Small intestine (tissue), 7 donors: ENCODE measurements around the gene HARBI1. TPM values are rescaled to one million over a fixed set of nuclear protein-coding genes. Genes with fewer than 3 reads are reported as not detected.

Experiments used
- DNase-seq, 2 donors: peaks; one replicate each; pipeline versions ENCODE4 v3.0.0 to v3.0.0-alpha.2; 2013
- FAIRE-seq: peaks from 2 replicates; lab custom pipeline; 2012; peaks lifted over from hg19 to GRCh38; lab: Jason Lieb, UNC
- H3K27ac ChIP-seq, 3 donors: one replicate each; pipeline ENCODE4 v1.5.1; 2013; ENCODE audit warnings: low read length in 2 of 3, mild to moderate bottlenecking in 2 of 3, control low read depth in 1 of 3, inconsistent platforms in 1 of 3, low read depth in 1 of 3, moderate library complexity in 1 of 3
- H3K27me3 ChIP-seq, 3 donors: one replicate each; pipeline ENCODE4 v1.6.1; 2013; ENCODE audit warnings: low read length in 3 of 3, inconsistent platforms in 1 of 3; ENCODE audit not compliant: control insufficient read depth in 3 of 3, insufficient read depth in 3 of 3
- H3K36me3 ChIP-seq, 3 donors: one replicate each; pipeline ENCODE4 v1.6.1; 2013; ENCODE audit warnings: low read length in 3 of 3, inconsistent platforms in 1 of 3, low read depth in 1 of 3, mild to moderate bottlenecking in 1 of 3, moderate library complexity in 1 of 3; ENCODE audit not compliant: control insufficient read depth in 3 of 3, insufficient read depth in 2 of 3
- H3K4me1 ChIP-seq, 3 donors: one replicate each; pipeline ENCODE4 v1.6.1; 2013; ENCODE audit warnings: low read length in 2 of 3, inconsistent platforms in 1 of 3, low read depth in 1 of 3, mild to moderate bottlenecking in 1 of 3, moderate library complexity in 1 of 3; ENCODE audit not compliant: control insufficient read depth in 3 of 3, insufficient read depth in 2 of 3
- H3K4me3 ChIP-seq, 3 donors: one replicate each; pipeline ENCODE4 v1.5.1; 2013; ENCODE audit warnings: low read length in 3 of 3, control low read depth in 1 of 3, inconsistent platforms in 1 of 3, low read depth in 1 of 3, mild to moderate bottlenecking in 1 of 3, moderate library complexity in 1 of 3
- H3K9me3 ChIP-seq, 2 donors: one replicate each; pipeline ENCODE4 v1.6.1; 2013; ENCODE audit warnings: low read depth in 1 of 2, low read length in 1 of 2; ENCODE audit not compliant: control insufficient read depth in 2 of 2, insufficient read depth in 1 of 2
- WGBS, 3 donors: extraction: QIAGEN DNeasy Blood & Tissue Kit; methylation state at CpG; one replicate each; pipeline ENCODE4 v1.1.7; 2013; 5-methylcytosine and 5-hydroxymethylcytosine counted together
- polyA plus RNA-seq, 4 donors: library from polyadenylated mRNA; stranded (reverse) in 3 of 4; unstranded in 1 of 4; fragments of 200-250 nt in 3 of 4; fragments of 120-200 nt in 1 of 4; gene quantifications; one replicate each; pipeline versions ENCODE4 v1.2.1 to v1.2.3, GENCODE V29; 2013
- donor health status: healthy with polysubstance abuse.
- donor health status: control.
- donor health status: control.
- donor health status: Bipolar disorder and iron deficiency.
- donor health status: healthy.

HARBI1 gene
- polyA plus RNA-seq, 4 donors: 3.0 to 4.8 (median 3.3) TPM

GRCh38 chr11:46612326-46612725 lies 4.7 kb downstream of the HARBI1 start:
- Histone ChIP-seq H3K4me3 (no peak overlapping the region), H3K36me3 (peaks cover 0 to 7% (median 0%) of the 10 kb centered on the region in 3 donors), H3K9me3 (no peaks in the 10 kb centered on the region), H3K27me3 (no peaks in the 10 kb centered on the region), H3K4me1 (peaks cover 0 to 20% (median 1%) of the 10 kb centered on the region in 3 donors), H3K27ac (peak overlapping the region in 1 of 3 donors; percentile 4)
- FAIRE-seq (no peak), DNase-seq (no peak)
- WGBS, 3 donors: 72 to 89% (median 87%) methylated on average over 2 of the region's 2 CpGs

- DNase-seq: peak; percentile 28 to 76
- Histone ChIP-seq H3K4me1 (peaks cover 0 to 20% (median 1%) of the 10 kb centered on the region in 3 donors), H3K4me3 (no peak overlapping the region), H3K9me3 (no peaks in the 10 kb centered on the region), H3K27ac (peak overlapping the region in 1 of 3 donors; percentile 4), H3K27me3 (no peaks in the 10 kb centered on the region), H3K36me3 (peaks cover 0 to 7% (median 0%) of the 10 kb centered on the region in 3 donors)
- no peak for FAIRE-seq
- WGBS, 3 donors: 55 to 75% (median 56%) methylated on average over 5 of the region's 5 CpGs
Measured at GRCh38 chr11:46611526-46612304, 5.3 kb downstream of the HARBI1 start.

GRCh38 chr11:46609386-46609785 lies 7.6 kb downstream of the HARBI1 start:
- peaks cover 0 to 5% (median 0%) of the 10 kb centered on the region in 3 donors for H3K4me1 ChIP-seq
- FAIRE-seq (no peak), DNase-seq (no peak)
- 93 to 94% (median 93%) methylated on average over 5 to 6 of the region's 6 CpGs for WGBS, 3 donors
- no peak overlapping the region for H3K27ac ChIP-seq
- H3K4me3 ChIP-seq: no peak overlapping the region
- no peaks in the 10 kb centered on the region for H3K9me3 ChIP-seq
- H3K36me3 ChIP-seq: peaks cover 0 to 7% (median 0%) of the 10 kb centered on the region in 3 donors
- H3K27me3 ChIP-seq: no peaks in the 10 kb centered on the region

GRCh38 chr11:46607516-46607915 lies 9.5 kb downstream of the HARBI1 start:
- no peak overlapping the region for H3K27ac ChIP-seq
- no peak overlapping the region for H3K4me3 ChIP-seq
- no peaks in the 10 kb centered on the region for H3K9me3 ChIP-seq
- peaks cover 0 to 11% (median 3%) of the 10 kb centered on the region in 3 donors for H3K36me3 ChIP-seq
- DNase-seq (no peak), FAIRE-seq (no peak)
- no peaks in the 10 kb centered on the region for H3K27me3 ChIP-seq
- WGBS, 3 donors: 64 to 73% (median 72%) methylated on average over 1 of the region's 1 CpG
- H3K4me1 ChIP-seq: peaks cover 0 to 5% (median 0%) of the 10 kb centered on the region in 3 donors

- FAIRE-seq (no peak), DNase-seq (no peak)
- WGBS, 3 donors: 89 to 100% (median 92%) methylated on average over 1 of the region's 1 CpG
- Histone ChIP-seq H3K27me3 (no peaks in the 10 kb centered on the region), H3K36me3 (peaks cover 0 to 8% (median 3%) of the 10 kb centered on the region in 3 donors), H3K27ac (no peak overlapping the region), H3K4me1 (peaks cover 0 to 2% (median 0%) of the 10 kb centered on the region in 3 donors), H3K9me3 (no peaks in the 10 kb centered on the region), H3K4me3 (no peak overlapping the region)
Measured at GRCh38 chr11:46604796-46605195, 12.2 kb downstream of the HARBI1 start.

GRCh38 chr11:46603704-46604308 lies 13.2 kb downstream of the HARBI1 start:
- Histone ChIP-seq H3K36me3 (peaks cover 0 to 4% (median 3%) of the 10 kb centered on the region in 3 donors), H3K27ac (no peak overlapping the region), H3K27me3 (no peaks in the 10 kb centered on the region), H3K4me1 (peaks cover 0 to 2% (median 0%) of the 10 kb centered on the region in 3 donors), H3K4me3 (no peak overlapping the region), H3K9me3 (no peaks in the 10 kb centered on the region)
- DNase-seq (no peak), FAIRE-seq (no peak)
- WGBS, 3 donors: 88 to 91% (median 91%) methylated on average over 15 of the region's 15 CpGs

- Histone ChIP-seq H3K36me3 (peaks cover 0 to 4% (median 3%) of the 10 kb centered on the region in 3 donors), H3K4me3 (no peak overlapping the region), H3K4me1 (peaks cover 0 to 12% (median 6%) of the 10 kb centered on the region in 3 donors), H3K9me3 (no peaks in the 10 kb centered on the region), H3K27ac (no peak overlapping the region), H3K27me3 (no peaks in the 10 kb centered on the region)
- no peak for DNase-seq
- FAIRE-seq: no peak
- 85 to 100% (median 89%) methylated on average over 1 of the region's 1 CpG for WGBS, 3 donors
Measured at GRCh38 chr11:46601129-46601528, 15.9 kb downstream of the HARBI1 start.

GRCh38 chr11:46600194-46600960 lies 16.6 kb downstream of the HARBI1 start:
- FAIRE-seq (no peak), DNase-seq (no peak)
- Histone ChIP-seq H3K9me3 (no peaks in the 10 kb centered on the region), H3K27ac (no peak overlapping the region), H3K27me3 (no peaks in the 10 kb centered on the region), H3K36me3 (peaks cover 0 to 4% (median 3%) of the 10 kb centered on the region in 3 donors), H3K4me1 (peaks cover 0 to 12% (median 6%) of the 10 kb centered on the region in 3 donors), H3K4me3 (no peak overlapping the region)
- 87 to 91% (median 89%) methylated on average over 3 of the region's 3 CpGs for WGBS, 3 donors
